Right atrium auricular region (tissue), 2 donors: Measurements from ENCODE around the gene SERPINB6. TPM values are rescaled to one million over a fixed set of nuclear protein-coding genes. Genes with fewer than 3 reads are reported as not detected.
A peak's percentile ranks its signal among the peaks of the same experiment; 100 is the strongest.
"Not testable (repeated sequence)": the region's sequence is repeated elsewhere in the genome, so short reads cannot be mapped to it uniquely, and the experiment has no call there.

Experiments used
- DNase-seq: peaks from one replicate; pipeline ENCODE4 v3.0.0-alpha.2; 2019; ENCODE audit warnings: low spot score
- H3K27ac ChIP-seq, 2 donors: fragments of 200-600 bp; sonication (generic); 1 replicate in 1 of 2; 2 replicates in 1 of 2; pipeline ENCODE4 v1.5.1; 2016 to 2019
- H3K27me3 ChIP-seq, 2 donors: fragments of 200-600 bp; sonication (generic); one replicate each; pipeline versions ENCODE4 v1.5.1 to v1.6.0; 2017 to 2019
- H3K36me3 ChIP-seq: fragments of 200-600 bp; sonication (generic); one replicate; pipeline ENCODE4 v1.5.1; 2016
- H3K4me1 ChIP-seq, 2 donors: fragments of 200-600 bp; sonication (generic); one replicate each; pipeline versions ENCODE4 v1.5.1 to v1.6.0; 2017 to 2019
- H3K4me3 ChIP-seq, 2 donors: fragments of 200-600 bp; sonication (generic); 1 replicate in 1 of 2; 2 replicates in 1 of 2; pipeline ENCODE4 v1.5.1; 2017 to 2019; ENCODE audit warnings: mild to moderate bottlenecking in 1 of 2, moderate library complexity in 1 of 2
- H3K9me3 ChIP-seq, 2 donors: fragments of 200-600 bp; sonication (generic); one replicate each; pipeline ENCODE4 v1.5.1; 2019
- total RNA-seq, 2 donors: library from RNA; depleted of rRNA; stranded (reverse); fragments of >200 nt; gene quantifications; one replicate each; pipeline ENCODE4 v1.1.0, GENCODE V29; 2016
- TF ChIP-seq, protein P1 (sequence below), 2 donors: fragments of 200-600 bp; sonication (generic); IDR thresholded peaks; one replicate each; pipeline ENCODE4 v1.5.1; 2019; ENCODE audit warnings: antibody characterized with exemption in 2 of 2

SERPINB6 gene
- total RNA-seq, 2 donors from 2014 or later = 181 to 184 TPM

DNA sequence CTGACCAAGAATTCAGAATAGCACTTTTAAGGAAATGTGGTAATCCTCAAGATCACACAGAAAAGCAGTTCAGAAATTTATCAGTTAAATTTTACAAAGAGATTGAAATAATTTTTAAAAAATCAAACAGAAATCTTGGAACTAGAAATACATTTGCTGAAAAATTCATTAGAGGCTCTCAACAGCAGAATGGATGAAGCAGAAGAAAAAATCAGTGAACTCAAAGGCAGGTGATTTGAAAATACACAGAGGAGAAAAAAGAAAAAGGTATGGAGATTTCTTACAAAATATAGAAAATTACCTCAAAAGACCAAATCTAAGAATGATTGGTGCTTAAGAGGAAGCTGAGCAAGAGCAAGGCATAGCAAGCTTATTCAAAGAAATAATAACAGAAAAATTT is 39.8 kb upstream of the SERPINB6 start:
- Histone ChIP-seq H3K27me3 (no peaks in the 10 kb centered on the region), H3K9me3 (peaks cover 0 to 17% of the 10 kb centered on the region in 2 donors), H3K4me1 (no peaks in the 10 kb centered on the region), H3K27ac (no peak overlapping the region), H3K4me3 (no peak overlapping the region), H3K36me3 (peaks cover 84% of the 10 kb centered on the region)
- no peak for DNase-seq
- TF ChIP-seq, protein P1, sequence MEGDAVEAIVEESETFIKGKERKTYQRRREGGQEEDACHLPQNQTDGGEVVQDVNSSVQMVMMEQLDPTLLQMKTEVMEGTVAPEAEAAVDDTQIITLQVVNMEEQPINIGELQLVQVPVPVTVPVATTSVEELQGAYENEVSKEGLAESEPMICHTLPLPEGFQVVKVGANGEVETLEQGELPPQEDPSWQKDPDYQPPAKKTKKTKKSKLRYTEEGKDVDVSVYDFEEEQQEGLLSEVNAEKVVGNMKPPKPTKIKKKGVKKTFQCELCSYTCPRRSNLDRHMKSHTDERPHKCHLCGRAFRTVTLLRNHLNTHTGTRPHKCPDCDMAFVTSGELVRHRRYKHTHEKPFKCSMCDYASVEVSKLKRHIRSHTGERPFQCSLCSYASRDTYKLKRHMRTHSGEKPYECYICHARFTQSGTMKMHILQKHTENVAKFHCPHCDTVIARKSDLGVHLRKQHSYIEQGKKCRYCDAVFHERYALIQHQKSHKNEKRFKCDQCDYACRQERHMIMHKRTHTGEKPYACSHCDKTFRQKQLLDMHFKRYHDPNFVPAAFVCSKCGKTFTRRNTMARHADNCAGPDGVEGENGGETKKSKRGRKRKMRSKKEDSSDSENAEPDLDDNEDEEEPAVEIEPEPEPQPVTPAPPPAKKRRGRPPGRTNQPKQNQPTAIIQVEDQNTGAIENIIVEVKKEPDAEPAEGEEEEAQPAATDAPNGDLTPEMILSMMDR (IDR thresholded peaks at IDR 0.05) = no peak

DNA sequence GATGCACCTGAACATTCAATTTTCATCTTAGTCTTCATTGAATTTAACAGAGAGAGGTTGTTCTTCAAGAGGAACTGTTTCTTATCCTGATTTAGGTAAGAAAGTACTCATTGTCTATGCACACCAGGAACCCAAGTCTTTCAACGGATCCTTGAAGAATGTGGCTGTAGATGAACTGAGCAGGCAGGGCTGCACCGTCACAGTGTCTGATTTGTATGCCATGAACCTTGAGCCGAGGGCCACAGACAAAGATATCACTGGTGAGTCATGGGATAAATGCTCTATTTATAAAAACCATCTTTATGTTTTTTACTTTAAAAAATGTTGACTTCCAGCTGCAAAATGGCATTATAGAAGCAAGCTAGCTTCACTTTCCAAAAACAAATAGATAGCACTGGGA is 38.6 kb upstream of the SERPINB6 start:
- no peak for DNase-seq
- Histone ChIP-seq H3K27ac (no peak overlapping the region), H3K27me3 (no peaks in the 10 kb centered on the region), H3K4me3 (no peak overlapping the region), H3K9me3 (peaks cover 0 to 17% of the 10 kb centered on the region in 2 donors), H3K36me3 (peaks cover 83% of the 10 kb centered on the region), H3K4me1 (no peaks in the 10 kb centered on the region)
- TF ChIP-seq, protein P1 (IDR thresholded peaks at IDR 0.05) = no peak

DNA sequence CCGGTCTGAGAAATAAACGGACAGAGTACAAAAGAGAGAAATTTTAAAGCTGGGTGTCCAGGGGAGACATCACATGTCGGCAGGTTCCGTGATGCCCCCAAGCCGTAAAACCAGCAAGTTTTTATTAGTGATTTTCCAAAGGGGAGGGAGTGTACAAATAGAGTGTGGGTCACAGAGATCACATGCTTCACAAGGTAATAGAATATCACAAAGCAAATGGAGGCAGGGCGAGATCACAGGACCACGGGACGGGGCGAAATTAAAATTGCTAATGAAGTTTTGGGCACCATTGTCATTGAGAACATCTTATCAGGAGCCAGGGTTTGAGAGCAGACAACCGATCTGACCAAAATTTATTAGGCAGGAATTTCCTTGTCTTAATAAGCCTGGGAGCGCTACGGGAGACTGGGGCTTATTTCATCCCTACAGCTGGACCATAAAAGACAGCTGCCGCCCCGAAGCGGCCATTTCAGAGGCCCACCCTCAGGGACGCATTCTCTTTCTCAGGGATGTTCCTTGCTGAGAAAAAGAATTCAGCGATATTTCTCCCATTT is 37.4 kb upstream of the SERPINB6 start:
- H3K4me1 ChIP-seq, H3K27ac ChIP-seq, H3K4me3 ChIP-seq, H3K27me3 ChIP-seq: not testable (repeated sequence)
- peaks cover 0 to 17% of the 10 kb centered on the region in 2 donors for H3K9me3 ChIP-seq
- DNase-seq = peak; percentile 7
- peaks cover 80% of the 10 kb centered on the region for H3K36me3 ChIP-seq

DNA sequence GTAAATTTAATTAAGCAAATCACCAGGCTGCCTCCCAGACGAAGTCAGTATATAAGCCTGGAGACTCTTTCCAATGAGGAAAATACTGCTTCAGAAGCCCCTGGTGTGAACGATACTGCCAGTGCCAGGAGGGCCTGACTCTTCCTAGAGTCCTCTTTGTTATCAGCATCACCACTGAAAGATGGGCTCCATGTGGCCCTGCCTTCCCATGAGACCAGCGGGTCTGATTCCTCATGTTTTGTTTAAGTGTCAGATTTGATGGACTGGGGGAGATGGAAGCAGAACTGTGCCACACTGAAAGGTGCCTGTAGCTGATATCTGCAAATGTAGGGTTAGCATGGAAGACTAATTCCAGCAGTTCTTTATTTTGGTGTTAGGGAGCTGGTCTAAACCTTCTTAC is 36.2 kb upstream of the SERPINB6 start:
- H3K27me3 ChIP-seq = no peaks in the 10 kb centered on the region
- TF ChIP-seq, protein P1 (IDR thresholded peaks at IDR 0.05) = no peak
- peaks cover 71% of the 10 kb centered on the region for H3K36me3 ChIP-seq
- no peak overlapping the region for H3K4me3 ChIP-seq
- no peaks in the 10 kb centered on the region for H3K4me1 ChIP-seq
- H3K27ac ChIP-seq = no peak overlapping the region
- DNase-seq = peak; percentile 13
- H3K9me3 ChIP-seq = peaks cover 0 to 17% of the 10 kb centered on the region in 2 donors

DNA sequence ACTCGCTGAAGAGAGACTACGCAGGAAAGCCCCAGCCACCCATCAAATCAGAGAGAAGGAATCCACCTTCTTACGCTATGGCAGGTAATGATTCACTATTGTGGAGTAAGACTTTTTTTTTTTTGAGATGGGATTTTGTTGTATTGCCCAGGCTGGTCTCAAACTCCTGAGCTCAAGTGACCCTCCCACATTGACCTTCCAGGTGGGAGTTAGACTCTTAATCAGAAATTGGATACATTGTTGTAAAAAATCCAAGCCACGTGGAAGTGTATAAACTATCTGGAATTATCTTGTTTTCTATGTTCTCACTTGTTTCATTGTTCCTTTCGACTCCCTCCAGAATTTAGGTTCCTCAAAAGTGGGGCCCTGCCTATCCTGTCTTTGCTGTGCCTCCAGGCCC is 35.1 kb upstream of the SERPINB6 start:
- Histone ChIP-seq H3K36me3 (peaks cover 60% of the 10 kb centered on the region), H3K27me3 (no peaks in the 10 kb centered on the region), H3K4me1 (peaks cover 0 to 9% of the 10 kb centered on the region in 2 donors), H3K4me3 (no peak overlapping the region), H3K9me3 (peaks cover 0 to 8% of the 10 kb centered on the region in 2 donors), H3K27ac (no peak overlapping the region)
- TF ChIP-seq, protein P1 (IDR thresholded peaks at IDR 0.05) = no peak
- peak; percentile 34 for DNase-seq

DNA sequence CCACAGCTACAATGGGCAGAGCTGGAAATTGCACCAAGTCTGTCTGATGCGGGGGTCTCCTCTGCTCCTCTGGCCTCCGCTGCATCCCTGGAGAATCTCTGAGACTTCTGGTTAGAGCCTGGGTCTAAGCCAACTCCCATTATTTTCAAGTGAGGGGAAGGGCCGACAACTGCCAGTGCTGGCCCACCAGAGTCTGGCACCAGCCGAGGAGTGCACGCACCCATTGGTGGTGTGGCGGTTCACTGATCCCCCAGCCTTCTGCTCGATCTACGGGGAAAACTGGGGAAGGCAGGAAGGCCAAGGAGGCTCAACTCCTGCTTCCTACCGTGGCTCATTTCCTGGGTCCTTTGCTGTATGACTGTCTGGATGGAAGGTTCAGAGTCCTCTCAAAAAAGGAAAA is 34.5 kb upstream of the SERPINB6 start:
- TF ChIP-seq, protein P1 (IDR thresholded peaks at IDR 0.05) = no peak
- Histone ChIP-seq H3K27ac (no peak overlapping the region), H3K9me3 (peaks cover 0 to 2% of the 10 kb centered on the region in 2 donors), H3K4me3 (no peak overlapping the region), H3K27me3 (no peaks in the 10 kb centered on the region), H3K36me3 (peaks cover 54% of the 10 kb centered on the region), H3K4me1 (peaks cover 0 to 13% of the 10 kb centered on the region in 2 donors)
- DNase-seq = peak; percentile 38
